ENCODE data around the gene LRRC37A3.
"Not testable (repeated sequence)": the region's sequence is repeated elsewhere in the genome, so short reads cannot be mapped to it uniquely, and the experiment has no call there.

- not testable (repeated sequence) for TF ChIP-seq CTCF (IDR thresholded peaks at IDR 0.05); SIN3A (IDR thresholded peaks at IDR 0.05; ENCODE audit: borderline replicate concordance, insufficient read depth, low read depth, low read length); POLR2AphosphoS5 (IDR thresholded peaks at IDR 0.05; ENCODE audit: low read depth, low read length); REST (IDR thresholded peaks at IDR 0.05; ENCODE audit: insufficient read depth in 1 of 2, low read depth in 2 of 2, low read length in 1 of 2)
Measured at GRCh38 chr17:64932850-64933249, 13.6 kb upstream of the LRRC37A3 start.
